HCT116 (cell line): ENCODE data around the gene CERCAM. TPM values are rescaled to one million over a fixed set of nuclear protein-coding genes. Genes with fewer than 3 reads are reported as not detected.

ENCODE experiments used
- ATAC-seq: fragments of 200-7000 bp; cut with Tn5 transposase; 2 replicates; pipeline ENCODE4 v1.9.1; 2020; ENCODE audit warnings: mild to moderate bottlenecking, moderate library complexity
- BruUV-seq: library from RNA; stranded (reverse); fragments of 400-500 nt; replicated peaks from 2 replicates; lab custom pipeline; 2021; lab: Mats Ljungman, UMichigan
- CTCF ChIA-PET: fragments of 300-600 bp; sonication (Branson Sonifier 250); formaldehyde crosslinking; loops from one replicate; lab custom pipeline; 2021; ENCODE audit warnings: antibody characterized with exemption; lab: Charles Lee
- POLR2A ChIA-PET: fragments of 300-600, 350-600 bp; sonication (Branson Sonifier 250); formaldehyde crosslinking; loops from one replicate; lab custom pipeline; 2021; ENCODE audit warnings: antibody characterized with exemption; lab: Charles Lee
- RAD21 ChIA-PET, 2 experiments: fragments of 300-600 bp; sonication (Branson Sonifier 250); formaldehyde crosslinking; loops; one replicate each; lab custom pipeline; 2023; ENCODE audit warnings: low total read pairs in 2 of 2; ENCODE audit not compliant: uncharacterized antibody in 2 of 2, unreplicated experiment in 2 of 2, low non-redundant PET in 1 of 2; lab: Charles Lee
- DNase-seq: peaks from one replicate; pipeline ENCODE4 v3.0.0-alpha.2; 2010; ENCODE audit warnings: low read depth, low spot score
- H2AFZ ChIP-seq: fragments of 200-600 bp; shearing (Covaris generic), sonication (generic); 2 replicates; pipeline ENCODE4 v1.6.1; 2017; ENCODE audit warnings: low read depth, mixed run types, mixed read lengths, antibody characterized with exemption, low read length; ENCODE audit not compliant: poor library complexity, severe bottlenecking
- H3K27ac ChIP-seq: 2 replicates; pipeline ENCODE4 v1.5.1; 2012; ENCODE audit warnings: low read depth, low read length
- H3K27me3 ChIP-seq: fragments of 200-600 bp; sonication (generic); 2 replicates; pipeline ENCODE4 v1.6.1; 2016; ENCODE audit warnings: mixed run types, low read length, mixed read lengths; ENCODE audit not compliant: insufficient read depth
- H3K36me3 ChIP-seq, 2 experiments: fragments of 200-500 bp in 1 of 2; fragments of 200-600 bp in 1 of 2; sonication (Bioruptor generic) in 1 of 2; sonication (generic) in 1 of 2; 2 replicates each; pipeline versions ENCODE4 v1.5.1 to v1.6.1; 2014 to 2016; ENCODE audit warnings: low read length in 2 of 2, inconsistent platforms in 1 of 2, mixed read lengths in 1 of 2, mixed run types in 1 of 2; ENCODE audit not compliant: insufficient read depth in 2 of 2, control insufficient read depth in 1 of 2
- H3K4me1 ChIP-seq, 2 experiments: fragments of 200-600 bp in 1 of 2; sonication (generic) in 1 of 2; 2 replicates each; pipeline versions ENCODE4 v1.5.1 to v1.6.1; 2012 to 2017; ENCODE audit warnings: low read length in 2 of 2, inconsistent platforms in 1 of 2, mild to moderate bottlenecking in 1 of 2, mixed read lengths in 1 of 2, mixed run types in 1 of 2, moderate library complexity in 1 of 2; ENCODE audit not compliant: insufficient read depth in 2 of 2, control insufficient read depth in 1 of 2
- H3K4me2 ChIP-seq: fragments of 200-600 bp; sonication (generic); 2 replicates; pipeline ENCODE4 v1.6.1; 2017; ENCODE audit warnings: mixed run types, low read length, mixed read lengths
- H3K4me3 ChIP-seq, 2 experiments: fragments of 200-600 bp in 1 of 2; sonication (generic) in 1 of 2; replicated peaks in 1 of 2; 2 replicates each; pipeline ENCODE4 v1.5.1; 2011 to 2016; ENCODE audit warnings: low read length in 2 of 2, control low read depth in 1 of 2, low read depth in 1 of 2, mild to moderate bottlenecking in 1 of 2, mixed read lengths in 1 of 2, mixed run types in 1 of 2
- H3K79me2 ChIP-seq: fragments of 200-600 bp; sonication (generic); 2 replicates; pipeline ENCODE4 v1.6.1; 2017; ENCODE audit warnings: mild to moderate bottlenecking, mixed run types, low read length, moderate library complexity, mixed read lengths; ENCODE audit not compliant: insufficient read depth
- H3K9ac ChIP-seq: fragments of 200-600 bp; sonication (generic); 2 replicates; pipeline ENCODE4 v1.6.1; 2016; ENCODE audit warnings: low read length, mixed read lengths
- H3K9me2 ChIP-seq: fragments of 200-600 bp; sonication (generic), shearing (Covaris generic); 2 replicates; pipeline ENCODE4 v1.6.1; 2017; ENCODE audit warnings: mixed run types, mild to moderate bottlenecking, moderate library complexity; ENCODE audit not compliant: insufficient read depth
- H3K9me3 ChIP-seq, 2 experiments: fragments of 200-500 bp in 1 of 2; fragments of 200-600 bp in 1 of 2; sonication (Bioruptor generic) in 1 of 2; sonication (generic) in 1 of 2; 2 replicates each; pipeline ENCODE4 v1.6.1; 2014 to 2017; ENCODE audit warnings: low read length in 2 of 2, mixed read lengths in 2 of 2, inconsistent platforms in 1 of 2, low read depth in 1 of 2, mild to moderate bottlenecking in 1 of 2, mixed run types in 1 of 2, moderate library complexity in 1 of 2; ENCODE audit not compliant: control insufficient read depth in 1 of 2, insufficient read depth in 1 of 2
- H4K20me1 ChIP-seq: fragments of 200-600 bp; sonication (generic), shearing (Covaris generic); 2 replicates; pipeline ENCODE4 v1.6.1; 2017; ENCODE audit warnings: mixed run types, mild to moderate bottlenecking, moderate library complexity; ENCODE audit not compliant: insufficient read depth
- ATF3 ChIP-seq: IDR thresholded peaks from 2 replicates; pipeline ENCODE4 v1.6.1; 2012
- CEBPB ChIP-seq: IDR thresholded peaks from 2 replicates; pipeline ENCODE4 v1.6.1; 2012; ENCODE audit warnings: low read depth
- CTCF ChIP-seq, 3 experiments: fragments of 200-600 bp in 1 of 3; sonication (generic) in 1 of 3; IDR thresholded peaks in 2 of 3; conservative IDR thresholded peaks in 1 of 3; 2 replicates each; pipeline ENCODE4 v1.5.1; 2012 to 2017; ENCODE audit warnings: low read depth in 2 of 3, low read length in 2 of 3, antibody characterized with exemption in 1 of 3, borderline replicate concordance in 1 of 3, control low read depth in 1 of 3, mild to moderate bottlenecking in 1 of 3, mixed read lengths in 1 of 3, mixed run types in 1 of 3, moderate library complexity in 1 of 3; ENCODE audit not compliant: insufficient read depth in 1 of 3
- EGR1 ChIP-seq: IDR thresholded peaks from 2 replicates; pipeline ENCODE4 v1.6.1; 2012; ENCODE audit warnings: low read depth
- ELF1 ChIP-seq: IDR thresholded peaks from 2 replicates; pipeline ENCODE4 v1.6.1; 2012; ENCODE audit warnings: low read depth, borderline replicate concordance
- EZH2 ChIP-seq: fragments of 200-600 bp; sonication (generic); IDR thresholded peaks from 2 replicates; pipeline ENCODE4 v1.6.1; 2017; ENCODE audit warnings: antibody characterized with exemption, mixed run types
- FOSL1 ChIP-seq: IDR thresholded peaks from 2 replicates; pipeline ENCODE4 v1.6.1; 2012; ENCODE audit warnings: low read depth
- JUND ChIP-seq: IDR thresholded peaks from 2 replicates; pipeline ENCODE4 v1.6.1; 2012
- MAX ChIP-seq: IDR thresholded peaks from 2 replicates; pipeline ENCODE4 v1.6.1; 2012
- POLR2A ChIP-seq: IDR thresholded peaks from 2 replicates; pipeline ENCODE4 v1.7.0; 2011; ENCODE audit warnings: borderline replicate concordance; ENCODE audit not compliant: insufficient read depth, insufficient read length; ENCODE audit errors: extremely low read depth
- RAD21 ChIP-seq: IDR thresholded peaks from 2 replicates; pipeline ENCODE4 v1.6.1; 2012; ENCODE audit warnings: low read depth, mild to moderate bottlenecking
- REST ChIP-seq: IDR thresholded peaks from 2 replicates; pipeline ENCODE4 v1.6.1; 2012; ENCODE audit warnings: low read depth
- TCF7L2 ChIP-seq: IDR thresholded peaks from 2 replicates; pipeline ENCODE4 v1.7.0; 2011; ENCODE audit warnings: borderline replicate concordance, inconsistent platforms; ENCODE audit not compliant: insufficient read depth, insufficient read length; ENCODE audit errors: extremely low read depth
- ZFX ChIP-seq: fragments of 450-650 bp; IDR thresholded peaks from 2 replicates; pipeline ENCODE4 v1.6.1; 2017
- intact Hi-C: fragments of 100-400 bp; cut with micrococcal nuclease; formaldehyde crosslinking; loops from 2 replicates; pipeline ENCODE4 v1.10.0; 2022
- total RNA-seq: library from RNA; stranded (reverse); gene quantifications from one replicate; pipeline ENCODE4 v1.2.1, GENCODE V29; 2021; ENCODE audit not compliant: unreplicated experiment

The CERCAM gene
- total RNA-seq, 1 experiment from 2014 or later, result 27.0 TPM

GRCh38 chr9:128469070-128469469, 48.4 kb downstream of the CERCAM start:
- H3K27me3 ChIP-seq, result no peaks in the 10 kb centered on the region
- BruUV-seq, result no TSS peak
- no peak overlapping the region for H2AFZ ChIP-seq
- ChIA-PET POLR2A (no interaction called here), CTCF (no interaction called here), RAD21 (no interaction called here)
- H3K4me3 ChIP-seq, result no peak overlapping the region
- DNase-seq, result no peak
- no peak overlapping the region for H3K27ac ChIP-seq
- no peaks in the 10 kb centered on the region for H3K79me2 ChIP-seq
- intact Hi-C loops, result no loop called here
- H3K4me1 ChIP-seq, result no peaks in the 10 kb centered on the region
- H4K20me1 ChIP-seq, result no peaks in the 10 kb centered on the region
- no peak for ATAC-seq
- H3K9me2 ChIP-seq, result no peaks in the 10 kb centered on the region
- H3K9ac ChIP-seq, result no peak overlapping the region
- H3K9me3 ChIP-seq, result no peaks in the 10 kb centered on the region
- H3K4me2 ChIP-seq, result no peak overlapping the region
- TF ChIP-seq ELF1, result no peak
- no peak for TF ChIP-seq CEBPB
- TF ChIP-seq TCF7L2, result no peak
- no peak for TF ChIP-seq CTCF (IDR thresholded peaks at IDR 0.05 in 2 of 3, conservative IDR thresholded peaks at IDR 0.05 in 1 of 3; ENCODE audit: borderline replicate concordance in 1 of 3, insufficient read depth in 1 of 3, low read depth in 2 of 3, low read length in 2 of 3)
- no peak for TF ChIP-seq FOSL1
- TF ChIP-seq ATF3, result no peak
- TF ChIP-seq MAX, result no peak
- TF ChIP-seq RAD21, result no peak
- TF ChIP-seq POLR2A, result no peak
- TF ChIP-seq EZH2, result no peak
- TF ChIP-seq ZFX, result no peak
- no peak for TF ChIP-seq REST
- TF ChIP-seq JUND, result no peak
- TF ChIP-seq EGR1, result no peak
- peaks cover 16 to 23% of the 10 kb centered on the region in 2 experiments; a peak in 3 of 4 replicates for H3K36me3 ChIP-seq
